GM21529 (cell line): ENCODE results near the gene HES5.
"Not testable (repeated sequence)": the region's sequence is repeated elsewhere in the genome, so short reads cannot be mapped to it uniquely, and the experiment has no call there.

ENCODE experiments used
- ATAC-seq: cut with Tn5 transposase; IDR thresholded peaks from one replicate; pipeline ENCODE4 v1.9.1; 2021; ENCODE audit not compliant: unreplicated experiment

The HES5 gene

GRCh38 chr1:2561446-2561845, 31.4 kb upstream of the HES5 start:
- ATAC-seq = no peak

DNA sequence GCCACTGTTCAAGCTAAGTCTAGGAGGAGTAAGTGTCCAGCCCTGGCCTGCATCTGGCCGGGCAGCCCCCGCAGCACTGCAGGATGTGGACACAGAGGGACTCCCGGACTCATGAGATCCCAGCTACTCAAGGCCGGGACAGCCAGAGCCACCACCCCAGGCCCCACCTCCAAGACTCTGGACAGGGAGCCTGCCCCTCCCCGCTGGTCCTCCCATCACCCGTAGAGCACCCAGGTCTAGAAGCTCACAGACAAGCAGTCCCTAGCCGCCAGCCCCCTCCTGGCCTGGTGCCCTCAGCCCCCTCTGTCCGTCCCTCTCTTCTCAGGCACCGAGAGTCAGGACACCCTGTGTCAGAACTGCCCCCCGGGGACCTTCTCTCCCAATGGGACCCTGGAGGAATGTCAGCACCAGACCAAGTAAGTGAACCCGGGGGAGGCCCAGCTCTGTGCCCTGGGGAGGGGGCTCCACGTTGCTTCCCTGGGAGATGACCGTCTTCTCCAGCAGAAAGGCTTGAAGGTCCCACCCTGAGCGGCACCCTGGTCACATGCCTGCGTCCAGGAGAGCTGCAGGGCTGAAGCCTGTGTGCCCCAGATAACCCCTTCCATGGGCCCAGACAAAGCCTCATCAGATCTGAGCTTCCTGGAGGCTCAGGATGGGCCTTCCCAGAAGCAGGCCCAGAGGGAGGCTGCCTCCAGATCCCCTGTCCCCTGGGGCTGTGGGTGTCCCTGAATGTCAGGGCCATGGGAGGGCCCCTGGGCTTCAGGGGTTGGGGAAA, 30.4 kb upstream of the HES5 start:
- ATAC-seq = no peak

DNA sequence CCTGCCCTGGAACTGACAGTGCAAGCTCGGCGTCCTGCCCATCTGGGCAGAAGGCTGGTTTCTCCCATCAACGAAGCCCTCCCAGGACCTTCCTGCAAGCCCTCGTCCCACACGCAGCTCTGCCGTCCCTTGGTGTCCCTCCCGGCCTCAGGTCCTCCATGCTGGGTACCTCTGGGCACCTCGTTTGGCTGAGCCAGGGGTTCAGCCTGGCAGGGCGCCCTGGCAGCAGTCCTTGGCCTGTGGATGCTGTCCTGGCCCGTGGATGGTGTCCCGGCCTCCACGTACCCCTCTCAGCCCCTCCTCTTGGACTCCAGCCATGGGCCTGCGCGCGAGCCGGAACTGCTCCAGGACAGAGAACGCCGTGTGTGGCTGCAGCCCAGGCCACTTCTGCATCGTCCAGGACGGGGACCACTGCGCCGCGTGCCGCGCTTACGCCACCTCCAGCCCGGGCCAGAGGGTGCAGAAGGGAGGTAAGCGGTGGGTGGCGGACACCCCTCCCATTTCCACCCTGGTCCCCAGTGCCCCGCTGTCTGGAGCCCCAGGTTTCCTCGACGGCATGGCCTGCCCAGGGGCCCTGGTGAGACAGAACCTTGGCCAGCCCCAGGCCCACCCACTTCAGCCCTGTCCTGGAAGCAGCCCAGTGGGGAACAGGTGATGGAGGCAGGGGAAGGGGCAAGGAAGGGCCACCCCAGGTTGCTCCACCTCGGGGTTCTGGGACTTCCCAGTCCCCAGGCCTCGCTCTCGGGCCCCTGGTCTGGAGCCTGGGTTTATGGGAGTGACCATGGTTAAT, 29.6 kb upstream of the HES5 start:
- no peak for ATAC-seq

DNA sequence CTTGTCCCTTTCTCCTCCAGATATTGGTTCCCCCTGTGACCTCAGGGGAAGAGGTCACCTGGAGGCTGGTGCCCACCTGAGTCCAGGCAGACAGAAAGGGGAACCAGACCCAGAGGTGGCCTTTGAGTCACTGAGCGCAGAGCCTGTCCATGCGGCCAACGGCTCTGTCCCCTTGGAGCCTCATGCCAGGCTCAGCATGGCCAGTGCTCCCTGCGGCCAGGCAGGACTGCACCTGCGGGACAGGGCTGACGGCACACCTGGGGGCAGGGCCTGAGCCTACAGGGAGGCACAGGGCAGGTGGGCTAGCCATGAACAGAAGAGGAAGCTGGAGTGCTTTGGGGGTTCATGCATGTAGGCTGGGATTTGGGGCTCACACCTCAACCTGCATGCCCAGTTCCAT, 28.8 kb upstream of the HES5 start:
- ATAC-seq = no peak

DNA sequence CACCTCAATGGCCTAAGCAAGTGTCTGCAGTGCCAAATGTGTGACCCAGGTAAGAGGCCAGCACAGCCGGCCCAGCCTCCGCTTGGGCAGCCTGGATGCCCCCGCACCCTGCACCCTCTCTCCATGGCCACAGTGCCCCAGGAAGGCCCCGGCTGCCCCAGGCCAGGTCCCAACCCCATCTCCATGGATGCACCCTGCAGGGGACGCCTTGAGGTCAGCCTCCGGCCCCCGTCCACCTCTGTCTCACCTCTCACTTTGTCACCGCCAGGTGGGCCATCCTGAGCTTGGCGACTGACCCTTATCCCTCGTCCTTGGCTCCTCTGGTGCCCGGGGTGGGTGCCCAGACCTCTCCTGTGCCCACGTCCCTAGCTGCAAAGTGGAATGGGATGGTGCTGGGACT, 28.4 kb upstream of the HES5 start:
- no peak for ATAC-seq

GRCh38 chr1:2557482-2558400, 27.7 kb upstream of the HES5 start:
- no peak for ATAC-seq

- ATAC-seq = peak; percentile 19
These were observed 26.8 kb upstream of the HES5 start for GRCh38 chr1:2556678-2557481.

- peak; percentile 34 for ATAC-seq
These were observed 26.2 kb upstream of the HES5 start, which contains the start of gene TNFRSF14 for GRCh38 chr1:2556277-2556677. TSS of gene TNFRSF14 (plus strand) at chr1:2556371. CDS start at chr1:2556665, 294 bp downstream.

DNA sequence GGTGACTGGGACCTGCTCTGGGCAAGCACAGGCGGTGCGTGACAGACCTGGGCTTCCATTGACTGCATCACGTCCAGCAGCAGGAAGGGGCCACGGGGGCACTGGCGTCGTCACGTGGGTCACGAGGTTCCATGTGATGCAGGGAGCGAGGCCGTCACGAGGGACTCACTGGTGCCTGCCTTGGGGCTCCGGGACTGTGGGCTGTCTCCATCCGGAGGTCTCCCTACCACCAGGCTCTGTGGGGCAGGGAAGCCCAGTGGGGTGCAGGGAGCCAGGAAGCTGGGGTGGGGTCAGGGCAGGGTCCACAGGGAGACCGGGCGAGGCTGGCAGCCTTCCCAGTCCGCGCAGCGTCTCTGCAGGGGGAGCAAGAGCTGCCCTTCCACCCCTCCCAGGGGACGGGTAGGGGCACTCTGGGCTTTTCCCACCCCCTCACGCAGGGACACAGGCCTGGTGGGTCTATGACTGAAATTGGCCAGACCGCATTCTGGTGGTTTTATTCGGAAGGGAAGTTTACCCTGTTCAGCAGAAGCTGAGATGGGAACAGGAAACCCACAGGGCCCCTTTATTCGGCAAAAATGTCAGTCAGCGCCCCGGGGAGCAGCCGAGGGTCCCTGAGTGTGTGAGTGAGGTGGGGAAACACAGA, 25.7 kb upstream of the HES5 start:
- peak; percentile 36 for ATAC-seq

DNA sequence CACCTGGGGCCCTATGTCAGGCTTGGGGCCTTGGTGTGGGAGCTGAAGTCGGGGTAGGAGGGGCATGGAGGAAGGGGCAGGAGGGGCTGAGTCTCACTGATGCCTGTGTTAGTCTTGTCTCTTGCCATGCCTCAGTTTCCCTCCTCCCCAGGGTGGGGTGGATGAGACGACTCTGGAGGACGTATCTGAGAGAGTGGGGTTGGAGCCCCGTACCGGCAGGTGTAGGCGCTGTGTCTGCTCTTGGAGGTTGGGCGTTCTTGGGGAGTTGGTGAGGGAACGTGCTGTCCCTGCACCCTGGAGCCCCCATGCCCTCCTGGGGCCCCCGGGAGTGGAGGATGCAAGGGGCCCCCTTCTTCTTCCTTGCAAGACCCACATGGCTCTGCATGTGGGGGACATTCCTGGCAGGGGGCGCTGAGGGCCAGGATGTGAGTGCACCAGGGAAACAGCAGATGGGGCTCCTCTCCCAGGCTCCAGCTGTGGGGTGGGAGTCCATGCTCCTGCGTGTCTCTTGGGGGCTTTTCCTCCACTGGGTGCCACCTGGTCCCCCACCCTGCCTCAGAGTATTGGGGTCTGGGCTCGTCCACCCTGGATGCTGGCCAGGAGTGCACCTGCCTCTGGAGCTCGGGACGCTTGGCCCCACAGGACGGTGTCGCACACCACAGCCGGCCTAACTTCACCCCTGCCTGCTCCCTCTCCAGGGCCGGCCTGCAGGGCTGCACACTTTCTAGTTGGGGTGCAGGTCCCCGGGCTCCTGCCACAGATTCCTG, 24.7 kb upstream of the HES5 start:
- no peak for ATAC-seq

DNA sequence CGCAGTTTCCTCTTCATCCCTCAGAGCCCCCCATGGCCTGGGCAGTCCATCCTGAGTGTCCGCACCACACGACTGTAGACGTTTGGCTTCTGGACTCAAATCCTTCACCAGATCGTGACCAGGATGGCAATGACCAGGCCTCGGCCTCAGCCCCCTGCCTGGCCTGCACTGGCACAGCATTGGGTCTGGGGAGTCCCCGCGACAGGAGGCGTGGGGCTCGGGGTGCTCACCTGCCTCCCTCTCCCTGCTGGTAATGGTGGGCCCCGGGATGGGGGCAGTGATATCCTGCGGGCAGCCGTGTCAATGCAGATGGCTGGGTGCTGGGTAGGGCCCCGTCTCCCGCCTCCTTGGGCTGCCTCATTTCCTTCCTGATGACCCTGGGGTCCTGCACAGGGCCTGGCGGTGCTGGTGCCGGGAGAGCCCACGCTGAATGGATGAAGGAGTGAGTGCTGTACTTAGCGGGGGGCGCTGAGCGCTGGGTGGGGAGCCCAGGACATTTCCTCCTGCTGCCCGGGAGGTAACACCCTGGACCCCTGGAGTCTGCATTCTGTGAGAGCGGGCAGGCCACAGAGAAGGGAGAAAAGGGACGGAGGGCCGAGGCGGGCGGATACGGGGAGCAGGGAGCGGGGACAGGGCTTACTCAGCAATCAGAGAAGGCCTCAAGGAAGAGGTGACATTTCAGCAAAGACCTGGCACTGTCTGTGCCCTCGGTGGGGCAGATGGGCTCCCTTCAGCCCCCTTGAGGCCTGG, 24.0 kb upstream of the HES5 start:
- ATAC-seq = no peak

- ATAC-seq = not testable (repeated sequence)
These were observed 23.0 kb upstream of the HES5 start for GRCh38 chr1:2553076-2553475.

- no peak for ATAC-seq
These were observed 22.1 kb upstream of the HES5 start for GRCh38 chr1:2552189-2552588.

GRCh38 chr1:2551544-2551943, 21.5 kb upstream of the HES5 start:
- not testable (repeated sequence) for ATAC-seq

GRCh38 chr1:2550309-2550861, 20.3 kb upstream of the HES5 start:
- not testable (repeated sequence) for ATAC-seq

GRCh38 chr1:2549367-2550029, 19.4 kb upstream of the HES5 start:
- not testable (repeated sequence) for ATAC-seq

DNA sequence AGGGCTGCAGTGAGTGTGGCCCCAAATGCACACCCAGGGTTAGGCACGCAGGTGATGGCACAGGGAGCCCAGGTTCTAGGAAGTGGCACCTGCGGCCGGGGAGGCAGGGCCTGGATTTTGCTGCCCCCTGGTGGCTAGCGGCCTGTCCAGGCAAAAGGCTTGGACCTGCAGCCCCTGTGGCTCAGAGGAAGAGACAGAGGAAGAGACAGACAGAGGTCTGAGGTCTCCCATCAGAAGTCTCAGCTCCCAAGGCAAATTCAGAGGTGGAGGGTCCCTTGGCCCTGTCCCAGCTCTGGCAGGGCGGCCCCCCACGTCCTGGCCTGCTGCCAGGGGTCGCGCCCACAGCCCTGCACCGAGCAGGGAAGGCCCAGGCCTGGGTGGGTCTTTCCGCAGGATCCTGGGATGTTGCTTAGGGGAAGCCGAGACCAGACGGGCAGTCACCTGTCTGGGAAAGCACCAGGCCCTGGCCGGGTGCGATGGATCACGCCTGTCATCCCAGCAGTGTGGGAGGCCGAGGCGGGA, 18.1 kb upstream of the HES5 start:
- peak; percentile 19 for ATAC-seq
